HG03135 (cell line): Measurements from ENCODE around the gene BBS4.
"Not testable (repeated sequence)": the region's sequence is repeated elsewhere in the genome, so short reads cannot be mapped to it uniquely, and the experiment has no call there.

ENCODE experiments used
- ATAC-seq: cut with Tn5 transposase; IDR thresholded peaks from one replicate; pipeline ENCODE4 v1.9.1; 2021; ENCODE audit warnings: mild to moderate bottlenecking, moderate library complexity; ENCODE audit not compliant: unreplicated experiment

Gene BBS4

GRCh38 chr15:72690938-72691337 is 4.9 kb downstream of the BBS4 start:
- ATAC-seq, result no peak

DNA sequence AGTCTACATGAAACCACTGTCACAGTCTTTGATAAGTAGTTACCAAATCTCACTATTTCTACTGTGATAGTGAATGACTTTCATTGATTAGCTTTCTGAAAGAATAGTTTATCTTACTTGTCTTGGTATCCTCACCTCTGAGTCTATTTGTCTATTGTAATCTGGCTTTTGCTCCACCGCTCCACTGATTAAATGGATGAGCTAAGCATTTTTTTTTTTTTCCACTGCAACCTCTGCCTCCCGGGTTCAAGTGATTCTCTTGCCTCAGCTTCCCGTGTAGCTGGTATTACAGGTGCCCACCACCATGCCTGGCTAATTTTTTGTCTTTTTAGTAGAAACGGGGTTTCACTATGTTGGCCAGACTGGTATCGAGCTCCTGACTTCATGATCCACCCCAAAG is 12.9 kb downstream of the BBS4 start:
- ATAC-seq, result no peak

DNA sequence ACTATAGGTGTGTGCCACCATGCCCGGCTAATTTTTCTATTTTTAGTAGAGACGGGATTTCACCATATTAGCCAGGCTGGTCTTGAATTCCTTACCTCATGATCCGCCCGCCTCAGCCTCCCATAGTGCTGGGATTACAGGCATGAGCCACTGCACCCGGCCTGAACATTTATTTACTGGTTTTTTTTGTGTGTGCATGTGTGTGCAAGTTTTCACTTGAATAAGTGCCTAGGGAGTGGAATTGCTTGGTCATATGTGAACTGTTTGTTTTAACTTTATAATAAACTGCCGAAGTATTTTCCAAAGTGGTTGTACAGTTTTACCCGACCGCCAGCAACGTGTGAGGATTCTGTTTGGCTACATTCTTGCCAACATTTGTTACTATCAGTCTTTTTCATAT is 14.1 kb downstream of the BBS4 start:
- no peak for ATAC-seq

- ATAC-seq, result no peak
These were observed 20.3 kb downstream of the BBS4 start for GRCh38 chr15:72706266-72706665.

DNA sequence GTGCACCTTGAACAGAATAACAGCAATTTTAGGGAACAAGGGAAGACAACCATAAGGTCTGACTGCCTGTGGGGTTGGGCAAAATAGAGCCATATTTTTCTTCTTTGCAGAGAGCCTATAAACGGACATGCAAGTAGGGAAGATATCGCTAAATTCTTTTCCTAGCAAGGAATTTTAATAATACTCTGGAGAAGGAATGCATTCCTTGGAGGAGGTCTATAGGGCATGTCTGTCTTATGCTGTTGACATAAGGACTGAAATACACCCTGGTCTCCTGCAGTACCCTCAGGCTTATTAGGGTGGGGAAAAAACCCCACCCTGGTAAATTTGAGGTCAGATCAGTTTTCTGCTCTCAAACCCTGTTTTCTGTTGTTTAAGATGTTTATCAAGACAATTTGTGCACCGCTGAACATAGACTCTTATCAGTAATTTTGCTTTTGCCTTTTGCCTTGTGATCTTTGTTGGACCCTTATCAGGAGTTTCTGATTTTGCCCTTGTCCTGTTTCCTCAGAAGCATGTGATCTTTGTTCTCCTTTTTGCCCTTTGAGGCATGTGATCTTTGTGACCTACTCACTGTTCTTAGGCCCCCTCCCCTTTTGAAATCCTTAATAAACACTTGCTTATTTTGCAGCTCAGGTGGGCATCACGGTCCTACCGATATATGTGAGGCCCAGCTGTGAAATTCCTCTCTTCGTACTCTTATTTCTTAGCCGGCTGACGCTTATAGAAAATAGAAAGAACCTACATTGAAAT is 22.7 kb downstream of the BBS4 start:
- ATAC-seq, result not testable (repeated sequence)

DNA sequence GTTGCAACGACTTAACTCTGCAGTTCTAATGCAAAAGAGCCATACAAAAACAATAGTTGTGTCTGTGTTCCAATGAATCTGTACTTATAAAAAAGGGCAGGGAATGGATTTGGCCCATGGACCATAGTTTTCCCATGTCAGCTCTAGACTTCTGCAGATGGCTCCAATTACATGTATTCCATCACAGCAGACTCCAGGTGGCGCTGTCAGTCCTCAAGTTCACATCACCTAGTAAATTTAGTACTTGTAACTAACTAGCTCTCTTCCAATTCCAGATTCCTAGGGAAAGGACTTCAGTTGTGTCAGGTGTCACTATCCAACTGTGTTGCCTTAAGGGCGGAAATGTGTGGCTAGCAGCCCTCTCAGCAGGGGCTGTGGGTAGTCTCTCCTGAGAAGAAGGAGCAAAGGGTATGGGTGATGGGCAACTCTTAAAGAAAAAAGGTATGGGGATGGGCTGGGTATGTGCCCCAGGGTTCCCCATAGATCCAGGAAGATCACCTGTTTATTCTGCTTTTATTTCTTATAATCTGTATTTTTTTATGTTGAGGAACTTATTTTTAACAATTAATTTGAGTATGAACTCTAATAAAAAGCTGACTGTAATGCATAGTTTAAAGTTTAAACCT is 36.2 kb downstream of the BBS4 start:
- ATAC-seq, result no peak

- ATAC-seq, result no peak
These were observed 38.0 kb downstream of the BBS4 start for GRCh38 chr15:72724028-72724427.

DNA sequence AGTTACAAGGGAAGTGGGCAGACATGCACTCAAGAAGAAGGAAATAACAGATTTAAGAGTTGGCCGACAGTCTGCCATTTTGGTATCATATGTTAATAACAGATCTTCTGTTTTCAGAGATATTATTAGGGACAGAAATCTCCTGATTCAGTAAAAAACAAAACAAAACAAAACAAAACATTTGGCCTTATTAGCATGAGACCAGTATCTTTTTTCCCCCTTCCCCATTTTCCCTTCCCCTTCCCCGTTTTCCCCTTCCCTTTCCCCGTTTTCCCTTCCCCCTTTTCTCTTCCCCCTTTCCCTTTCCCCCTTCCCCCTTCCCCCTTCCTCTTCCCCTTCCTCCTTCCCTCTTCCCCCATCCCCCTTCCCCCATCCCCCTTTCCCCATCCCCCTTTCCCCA is 39.4 kb downstream of the BBS4 start:
- ATAC-seq, result no peak

GRCh38 chr15:72725851-72726250 is 39.8 kb downstream of the BBS4 start:
- ATAC-seq, result not testable (repeated sequence)

DNA sequence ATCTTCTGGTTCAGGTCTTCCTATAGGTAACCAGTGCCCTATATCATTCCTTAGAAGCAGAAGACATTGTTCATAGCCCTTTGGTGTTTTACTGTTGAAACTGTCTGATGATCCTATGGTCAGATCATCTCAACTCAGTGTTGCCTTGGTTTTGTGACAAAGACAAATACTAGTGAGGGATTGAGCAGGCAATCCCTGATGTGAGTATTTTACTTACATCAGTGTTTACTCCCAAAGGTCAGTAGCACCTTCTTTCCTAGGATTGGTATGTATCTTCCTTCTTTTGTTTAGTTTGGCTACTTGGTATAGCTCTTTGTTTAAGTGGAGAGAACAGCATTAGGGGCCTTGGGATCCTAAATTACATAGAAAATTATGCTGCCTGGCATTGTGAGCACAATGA is 41.1 kb downstream of the BBS4 start:
- no peak for ATAC-seq

- not testable (repeated sequence) for ATAC-seq
These were observed 42.2 kb downstream of the BBS4 start for GRCh38 chr15:72728249-72728648.

- ATAC-seq, result no peak
These were observed 42.8 kb downstream of the BBS4 start for GRCh38 chr15:72728821-72729220.

DNA sequence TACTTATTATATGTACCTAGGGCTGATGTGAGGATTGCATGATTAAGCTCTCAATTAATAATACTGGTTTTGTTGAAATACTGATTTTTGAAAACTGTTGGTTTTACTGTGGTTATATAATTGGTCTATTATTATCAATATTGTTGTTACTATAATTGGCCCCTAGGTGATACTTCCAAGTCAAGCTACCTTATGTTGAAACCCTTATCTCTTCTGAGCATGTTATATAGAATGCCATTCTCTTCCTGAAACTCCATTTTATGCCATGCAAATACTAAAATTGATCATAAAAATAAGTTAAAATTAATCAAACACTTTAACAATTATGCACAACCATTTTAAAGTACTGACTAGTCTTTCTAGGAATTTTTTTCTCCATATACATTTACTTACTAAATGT is 46.1 kb downstream of the BBS4 start:
- ATAC-seq, result no peak

DNA sequence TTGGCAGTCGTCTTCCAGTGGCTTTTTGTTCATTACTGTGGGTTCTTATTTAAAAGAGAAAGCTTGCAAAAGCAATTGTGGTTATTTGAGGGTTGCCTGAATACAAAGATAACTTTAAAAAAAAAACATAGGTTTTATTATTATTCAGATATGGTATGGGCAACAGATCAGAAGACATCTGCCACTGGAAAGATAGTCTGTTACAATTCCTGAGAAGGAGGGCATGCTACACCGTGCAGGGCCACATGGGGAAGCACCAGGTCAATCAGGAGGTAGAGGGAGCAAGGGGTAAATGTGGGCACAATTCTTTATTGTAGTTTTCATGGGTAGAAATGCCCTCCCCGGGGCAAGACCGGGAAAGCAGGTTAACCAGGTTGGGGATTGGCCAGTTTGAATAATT is 46.5 kb downstream of the BBS4 start:
- ATAC-seq, result no peak

DNA sequence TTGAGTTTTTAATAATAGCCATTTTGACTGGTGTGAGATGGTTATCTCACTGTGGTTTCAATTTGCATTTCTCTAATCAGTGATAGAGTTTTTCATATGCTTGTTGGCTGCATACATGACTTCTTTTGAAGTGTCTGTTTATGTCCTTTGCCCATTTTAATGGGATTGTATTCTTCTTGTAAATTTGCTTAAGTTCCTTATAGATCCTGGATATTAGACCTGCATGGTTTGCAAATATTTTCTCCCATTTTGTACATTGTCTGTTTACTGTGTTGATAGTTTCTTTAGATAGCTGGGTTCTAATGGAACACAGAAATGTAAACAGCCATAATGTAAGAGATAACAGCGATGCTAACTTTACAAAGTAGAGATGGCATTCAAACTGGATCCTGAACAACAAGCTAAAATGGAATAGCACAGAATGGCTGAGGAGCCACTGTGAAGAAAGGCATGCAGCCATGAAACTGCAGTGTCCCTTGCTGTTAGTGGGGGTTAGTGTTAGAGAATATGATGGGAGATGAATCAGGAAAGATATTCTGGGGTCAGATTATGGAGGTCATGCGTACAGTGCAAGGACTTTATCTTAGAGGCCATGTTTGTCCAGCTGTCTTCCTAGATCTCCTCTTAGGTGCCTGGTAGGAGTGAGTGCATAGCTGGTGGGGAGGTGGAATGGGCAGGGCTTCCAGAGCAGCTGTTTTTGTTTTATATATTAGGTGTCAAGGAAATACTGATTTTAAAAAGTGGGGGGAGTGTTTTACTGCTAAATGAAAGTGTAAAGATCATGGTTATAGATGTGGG is 48.1 kb downstream of the BBS4 start:
- ATAC-seq, result no peak

DNA sequence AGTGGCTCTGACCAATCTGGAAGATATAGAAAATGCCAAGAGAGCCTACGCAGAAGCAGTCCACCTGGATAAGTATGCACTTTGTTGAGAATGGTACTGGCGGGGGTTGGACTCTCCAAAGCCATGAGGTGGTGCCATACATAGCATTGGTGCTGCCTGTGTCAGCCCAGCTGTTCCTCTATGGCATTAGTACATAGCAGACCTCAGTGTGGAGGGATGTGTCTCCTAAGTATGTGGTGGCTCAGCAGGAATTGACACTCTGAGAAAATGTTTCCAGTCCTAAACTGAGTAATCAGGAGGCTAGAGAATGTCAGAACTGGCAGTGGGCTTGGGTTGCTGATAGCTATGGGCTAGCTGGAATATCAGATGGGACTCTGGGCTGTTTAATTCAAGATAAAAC is 49.1 kb downstream of the BBS4 start:
- no peak for ATAC-seq

DNA sequence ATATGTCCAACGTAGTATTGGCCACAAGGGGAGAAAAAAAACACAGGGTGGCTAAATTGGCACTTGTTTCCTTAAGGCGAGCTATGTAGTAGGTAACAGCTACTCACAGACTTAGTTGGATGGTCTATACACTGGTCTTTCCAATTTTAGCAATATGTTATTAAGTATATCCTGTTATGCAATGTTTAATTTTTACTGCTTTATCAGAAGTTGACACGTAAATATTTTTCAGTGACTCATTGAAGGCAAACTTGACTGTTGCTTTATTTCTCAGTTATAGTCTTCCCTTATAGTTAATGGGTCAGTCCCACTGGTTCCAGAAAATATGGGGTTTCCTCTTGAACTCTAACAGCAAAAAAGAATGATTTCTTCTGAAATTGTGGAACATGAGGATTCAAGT is 51.1 kb downstream of the BBS4 start:
- no peak for ATAC-seq

DNA sequence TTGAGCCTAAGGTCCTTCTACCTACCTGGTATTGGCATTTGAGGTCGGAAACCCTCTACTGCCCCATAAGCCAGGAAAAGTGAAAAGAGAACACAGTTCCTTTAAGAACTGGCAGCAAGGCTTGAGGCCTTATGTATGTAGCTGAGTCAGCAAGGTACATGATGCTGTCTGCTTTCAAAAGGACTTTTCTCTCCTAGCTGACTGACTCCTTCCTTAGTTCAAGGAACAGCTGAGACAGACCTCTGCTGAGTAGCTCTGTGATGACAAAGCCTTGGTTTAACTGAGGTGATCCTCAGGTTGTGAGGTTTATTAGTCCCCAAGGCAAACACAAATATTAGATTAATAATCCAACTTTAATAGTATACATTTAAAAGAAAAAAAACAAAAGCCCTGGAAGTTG is 51.7 kb downstream of the BBS4 start:
- no peak for ATAC-seq

- peak; percentile 74 for ATAC-seq
These were observed 54.2 kb downstream of the BBS4 start for GRCh38 chr15:72740219-72740618.

DNA sequence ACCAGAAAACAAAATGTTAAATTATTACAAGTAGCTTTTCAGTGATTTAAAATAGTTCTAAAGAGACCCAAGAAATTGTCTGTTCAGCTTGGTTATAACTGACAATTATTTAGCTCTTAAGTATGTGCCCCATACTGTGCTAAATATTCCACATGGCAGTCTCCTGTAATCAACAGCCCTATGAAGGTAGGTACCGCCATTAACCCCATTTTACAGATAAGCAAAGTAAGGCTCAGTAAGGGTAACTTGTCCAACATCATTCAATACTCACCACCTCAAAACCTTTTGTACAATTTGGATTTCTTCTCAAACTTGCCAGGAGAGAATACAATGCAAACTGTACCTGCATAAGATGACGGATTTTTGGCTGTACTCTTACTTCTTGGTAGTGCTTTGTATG is 63.7 kb downstream of the BBS4 start:
- ATAC-seq, result no peak

GRCh38 chr15:72751751-72752455 is 65.9 kb downstream of the BBS4 start:
- no peak for ATAC-seq
